ENCODE measurements around the gene TCEAL8.

DNA sequence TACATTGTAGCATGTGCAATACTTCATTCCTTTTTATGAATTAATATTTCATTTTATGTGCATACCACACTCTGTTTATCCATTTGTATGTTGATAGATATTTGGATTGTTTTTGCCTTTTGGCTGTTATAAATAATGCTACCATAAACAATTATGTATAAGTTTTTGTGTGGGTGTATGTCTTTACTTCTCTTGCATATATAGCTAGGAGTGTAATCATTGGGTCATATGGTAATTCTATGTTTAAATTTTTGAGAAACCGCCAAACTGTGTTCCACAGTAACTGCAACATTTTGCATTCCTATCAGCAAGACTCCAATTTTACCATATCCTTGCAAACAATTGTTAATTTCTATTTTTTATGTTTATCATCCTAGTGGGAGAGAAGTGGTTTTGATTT lies 24.7 kb upstream of the TCEAL8 start:
- TF ChIP-seq, protein P1, sequence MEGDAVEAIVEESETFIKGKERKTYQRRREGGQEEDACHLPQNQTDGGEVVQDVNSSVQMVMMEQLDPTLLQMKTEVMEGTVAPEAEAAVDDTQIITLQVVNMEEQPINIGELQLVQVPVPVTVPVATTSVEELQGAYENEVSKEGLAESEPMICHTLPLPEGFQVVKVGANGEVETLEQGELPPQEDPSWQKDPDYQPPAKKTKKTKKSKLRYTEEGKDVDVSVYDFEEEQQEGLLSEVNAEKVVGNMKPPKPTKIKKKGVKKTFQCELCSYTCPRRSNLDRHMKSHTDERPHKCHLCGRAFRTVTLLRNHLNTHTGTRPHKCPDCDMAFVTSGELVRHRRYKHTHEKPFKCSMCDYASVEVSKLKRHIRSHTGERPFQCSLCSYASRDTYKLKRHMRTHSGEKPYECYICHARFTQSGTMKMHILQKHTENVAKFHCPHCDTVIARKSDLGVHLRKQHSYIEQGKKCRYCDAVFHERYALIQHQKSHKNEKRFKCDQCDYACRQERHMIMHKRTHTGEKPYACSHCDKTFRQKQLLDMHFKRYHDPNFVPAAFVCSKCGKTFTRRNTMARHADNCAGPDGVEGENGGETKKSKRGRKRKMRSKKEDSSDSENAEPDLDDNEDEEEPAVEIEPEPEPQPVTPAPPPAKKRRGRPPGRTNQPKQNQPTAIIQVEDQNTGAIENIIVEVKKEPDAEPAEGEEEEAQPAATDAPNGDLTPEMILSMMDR (IDR thresholded peaks at IDR 0.05) = no peak
- TF ChIP-seq POLR2A (IDR thresholded peaks at IDR 0.05; ENCODE audit: low read depth) (no peak), POLR2AphosphoS5 (IDR thresholded peaks at IDR 0.05) (no peak)
